ENCODE data around the gene CD63.

Gene CD63

GRCh38 chr12:55688716-55689655 is 39.8 kb downstream of the CD63 start:
- FAIRE-seq (no peak), DNase-seq (ENCODE audit: low spot score) (no peak)

- FAIRE-seq, result no peak
- DNase-seq (ENCODE audit: low spot score), result no peak
Measured at GRCh38 chr12:55687746-55688145, 41.1 kb downstream of the CD63 start.

- FAIRE-seq (no peak), DNase-seq (ENCODE audit: low spot score) (no peak)
Measured at GRCh38 chr12:55686366-55687010, 42.3 kb downstream of the CD63 start.

- DNase-seq (ENCODE audit: low spot score), result no peak
- no peak for FAIRE-seq
Measured at GRCh38 chr12:55685671-55686070, 43.1 kb downstream of the CD63 start.

- DNase-seq (ENCODE audit: low spot score) (no peak), FAIRE-seq (no peak)
Measured at GRCh38 chr12:55684761-55685370, 43.9 kb downstream of the CD63 start.

GRCh38 chr12:55683676-55684075 is 45.1 kb downstream of the CD63 start:
- no peak for DNase-seq (ENCODE audit: low spot score)
- FAIRE-seq, result no peak

- FAIRE-seq (no peak), DNase-seq (ENCODE audit: low spot score) (no peak)
Measured at GRCh38 chr12:55682087-55682796, 46.6 kb downstream of the CD63 start.

- DNase-seq (ENCODE audit: low spot score) (peak; percentile 83), FAIRE-seq (peak; percentile 40)
Measured at GRCh38 chr12:55681142-55682077, 47.4 kb downstream of the CD63 start.

- no peak for DNase-seq (ENCODE audit: low spot score)
- no peak for FAIRE-seq
Measured at GRCh38 chr12:55679691-55680090, 49.1 kb downstream of the CD63 start.

- DNase-seq (ENCODE audit: low spot score) (no peak), FAIRE-seq (no peak)
Measured at GRCh38 chr12:55676707-55677106, 52.1 kb downstream of the CD63 start.

GRCh38 chr12:55675666-55676065 is 53.1 kb downstream of the CD63 start:
- FAIRE-seq (no peak), DNase-seq (ENCODE audit: low spot score) (no peak)
